Transverse colon (tissue), 4 donors: Measurements from ENCODE around the gene TCTN2. TPM values are rescaled to one million over a fixed set of nuclear protein-coding genes. Genes with fewer than 3 reads are reported as not detected.
A peak's percentile ranks its signal among the peaks of the same experiment; 100 is the strongest.

Experiments
- DNase-seq: peaks from one replicate; pipeline ENCODE4 v3.0.0-alpha.2; 2019
- H3K27ac ChIP-seq, 4 donors: fragments of 200-600 bp; sonication (generic); 2 replicates each; pipeline ENCODE4 v1.5.1; 2016 to 2018; ENCODE audit warnings: inconsistent platforms in 4 of 4
- H3K27me3 ChIP-seq: fragments of 200-600 bp; sonication (generic); 2 replicates; pipeline ENCODE4 v1.5.1; 2017; ENCODE audit warnings: inconsistent platforms
- H3K36me3 ChIP-seq, 4 donors: fragments of 200-600 bp; sonication (generic); 2 replicates each; pipeline ENCODE4 v1.5.1; 2017 to 2019; ENCODE audit warnings: inconsistent platforms in 4 of 4
- H3K4me1 ChIP-seq, 4 donors: fragments of 200-600 bp; sonication (generic); 2 replicates each; pipeline ENCODE4 v1.5.1; 2017 to 2020; ENCODE audit warnings: inconsistent platforms in 4 of 4
- H3K4me3 ChIP-seq, 4 donors: fragments of 200-600 bp; sonication (generic); 1 replicate in 1 of 4; 2 replicates in 3 of 4; pipeline versions ENCODE4 v1.5.1 to v1.6.1; 2017 to 2019; ENCODE audit warnings: inconsistent platforms in 4 of 4
- H3K9me3 ChIP-seq, 2 donors: fragments of 200-600 bp; sonication (generic); 2 replicates each; pipeline ENCODE4 v1.5.1; 2017 to 2019; ENCODE audit warnings: inconsistent platforms in 2 of 2
- EP300 ChIP-seq: sonication (generic); formaldehyde crosslinking; IDR thresholded peaks from one replicate; pipeline ENCODE4 v1.6.1; 2017; ENCODE audit warnings: antibody characterized with exemption, low read depth
- POLR2A ChIP-seq: fragments of 450-650 bp; IDR thresholded peaks from one replicate; pipeline ENCODE4 v1.6.1; 2016; ENCODE audit warnings: antibody characterized with exemption, mild to moderate bottlenecking, moderate library complexity
- POLR2AphosphoS5 ChIP-seq, 3 donors: sonication (generic); formaldehyde crosslinking; IDR thresholded peaks; one replicate each; pipeline ENCODE4 v1.6.1; 2016; ENCODE audit warnings: antibody characterized with exemption in 3 of 3
- WGBS, 2 donors: methylation state at CpG; one replicate each; pipeline ENCODE4 v1.1.5; 2018; ENCODE audit warnings: low coverage in 1 of 2; 5-methylcytosine and 5-hydroxymethylcytosine counted together
- in situ Hi-C, 4 donors: fragments of 200-750 bp; cut with MboI; loops; one replicate each; pipeline versions ENCODE4 v1.15.0 to v1.15.1; 2017; ENCODE audit warnings: low sequenced_read_pairs in 3 of 4, low pct_ligation_motif_present in 1 of 4, low pct_unique_long_range_greater_than_20kb in 1 of 4
- intact Hi-C: fragments of 100-400 bp; cut with DNase I; formaldehyde crosslinking; loops from one replicate; pipeline ENCODE4 v1.15.1; 2023; ENCODE audit warnings: low total_unique reads
- total RNA-seq, 4 donors: library from RNA; depleted of rRNA; stranded (reverse); fragments of >200 nt; gene quantifications; one replicate each; pipeline ENCODE4 v1.1.0, GENCODE V29; 2016
- TF ChIP-seq, protein P1 (sequence below), 5 experiments: fragments of 200-600 bp in 3 of 5; fragments of 450-650 bp in 2 of 5; sonication (generic) in 3 of 5; IDR thresholded peaks; 1 replicate in 2 of 5; 2 replicates in 3 of 5; pipeline ENCODE4 v1.5.1; 2016 to 2017; ENCODE audit warnings: antibody characterized with exemption in 5 of 5, inconsistent platforms in 3 of 5, mild to moderate bottlenecking in 2 of 5, moderate library complexity in 1 of 5

Gene TCTN2
- total RNA-seq, 4 donors from 2014 or later: 1.00 to 6.3 (median 5.1) TPM

DNA sequence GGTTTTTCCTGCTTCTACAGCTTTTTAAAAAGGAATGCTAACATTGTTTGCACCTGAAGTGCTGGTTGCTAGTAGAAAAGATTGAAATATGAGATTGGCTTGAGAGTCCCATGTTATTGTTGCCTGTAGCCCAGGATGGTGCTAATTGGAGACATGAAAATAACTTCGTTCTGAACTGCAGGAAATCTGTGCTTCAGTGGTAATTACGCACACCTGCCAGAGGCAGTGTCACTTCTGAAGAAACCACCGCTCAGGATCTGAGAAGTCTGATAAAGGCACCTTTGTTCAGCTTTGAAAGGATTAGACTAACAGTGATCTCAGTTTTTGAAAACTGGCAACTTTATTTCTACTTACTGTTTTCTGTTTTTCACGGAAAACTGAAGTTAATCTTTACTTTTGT is 25.7 kb downstream of the TCTN2 start:
- H3K27me3 ChIP-seq: no peaks in the 10 kb centered on the region
- H3K4me1 ChIP-seq: no peaks in the 10 kb centered on the region
- no peaks in the 10 kb centered on the region for H3K9me3 ChIP-seq
- no peak overlapping the region for H3K27ac ChIP-seq
- in situ Hi-C loops: no loop called here
- no peak for TF ChIP-seq POLR2AphosphoS5 (IDR thresholded peaks at IDR 0.05)
- TF ChIP-seq EP300: no peak
- TF ChIP-seq, protein P1, sequence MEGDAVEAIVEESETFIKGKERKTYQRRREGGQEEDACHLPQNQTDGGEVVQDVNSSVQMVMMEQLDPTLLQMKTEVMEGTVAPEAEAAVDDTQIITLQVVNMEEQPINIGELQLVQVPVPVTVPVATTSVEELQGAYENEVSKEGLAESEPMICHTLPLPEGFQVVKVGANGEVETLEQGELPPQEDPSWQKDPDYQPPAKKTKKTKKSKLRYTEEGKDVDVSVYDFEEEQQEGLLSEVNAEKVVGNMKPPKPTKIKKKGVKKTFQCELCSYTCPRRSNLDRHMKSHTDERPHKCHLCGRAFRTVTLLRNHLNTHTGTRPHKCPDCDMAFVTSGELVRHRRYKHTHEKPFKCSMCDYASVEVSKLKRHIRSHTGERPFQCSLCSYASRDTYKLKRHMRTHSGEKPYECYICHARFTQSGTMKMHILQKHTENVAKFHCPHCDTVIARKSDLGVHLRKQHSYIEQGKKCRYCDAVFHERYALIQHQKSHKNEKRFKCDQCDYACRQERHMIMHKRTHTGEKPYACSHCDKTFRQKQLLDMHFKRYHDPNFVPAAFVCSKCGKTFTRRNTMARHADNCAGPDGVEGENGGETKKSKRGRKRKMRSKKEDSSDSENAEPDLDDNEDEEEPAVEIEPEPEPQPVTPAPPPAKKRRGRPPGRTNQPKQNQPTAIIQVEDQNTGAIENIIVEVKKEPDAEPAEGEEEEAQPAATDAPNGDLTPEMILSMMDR (IDR thresholded peaks at IDR 0.05): no peak
- no peak for TF ChIP-seq POLR2A
- WGBS, 2 donors: 20 to 65% methylated on average over 1 to 4 of the region's 4 CpGs
- no peak overlapping the region for H3K4me3 ChIP-seq
- H3K36me3 ChIP-seq: peaks cover 0 to 6% (median 0%) of the 10 kb centered on the region in 4 donors
- intact Hi-C loops: no loop called here
- DNase-seq: no peak

DNA sequence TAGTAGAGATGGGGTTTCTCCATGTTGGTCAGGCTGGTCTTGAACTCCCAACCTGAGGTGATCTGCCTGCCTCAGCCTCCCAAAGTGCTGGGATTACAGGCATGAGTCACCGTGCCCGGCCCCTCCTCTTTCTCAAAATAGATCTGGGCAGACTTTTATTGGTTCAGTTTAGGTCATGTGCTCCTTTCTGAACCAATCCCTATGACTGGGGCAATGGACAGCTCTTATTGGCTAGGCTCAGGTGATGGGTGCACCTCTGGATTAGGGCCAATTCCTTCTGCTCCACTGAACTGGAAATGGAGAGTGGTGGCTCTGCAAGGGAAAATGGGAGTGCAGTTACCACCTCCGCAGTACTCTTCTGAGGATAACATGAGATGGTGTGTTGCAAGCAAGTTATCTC is 35.0 kb downstream of the TCTN2 start:
- intact Hi-C loops (no loop called here), in situ Hi-C loops (no loop called here)
- no peaks in the 10 kb centered on the region for H3K9me3 ChIP-seq
- no peaks in the 10 kb centered on the region for H3K4me1 ChIP-seq
- H3K27me3 ChIP-seq: no peaks in the 10 kb centered on the region
- WGBS, 2 donors: 68 to 83% methylated on average over 1 to 3 of the region's 3 CpGs
- no peak for DNase-seq
- H3K27ac ChIP-seq: no peak overlapping the region
- no peak for TF ChIP-seq EP300
- TF ChIP-seq, protein P1 (IDR thresholded peaks at IDR 0.05): no peak
- no peak for TF ChIP-seq POLR2A
- no peak for TF ChIP-seq POLR2AphosphoS5 (IDR thresholded peaks at IDR 0.05)
- H3K36me3 ChIP-seq: no peaks in the 10 kb centered on the region
- H3K4me3 ChIP-seq: no peak overlapping the region

DNA sequence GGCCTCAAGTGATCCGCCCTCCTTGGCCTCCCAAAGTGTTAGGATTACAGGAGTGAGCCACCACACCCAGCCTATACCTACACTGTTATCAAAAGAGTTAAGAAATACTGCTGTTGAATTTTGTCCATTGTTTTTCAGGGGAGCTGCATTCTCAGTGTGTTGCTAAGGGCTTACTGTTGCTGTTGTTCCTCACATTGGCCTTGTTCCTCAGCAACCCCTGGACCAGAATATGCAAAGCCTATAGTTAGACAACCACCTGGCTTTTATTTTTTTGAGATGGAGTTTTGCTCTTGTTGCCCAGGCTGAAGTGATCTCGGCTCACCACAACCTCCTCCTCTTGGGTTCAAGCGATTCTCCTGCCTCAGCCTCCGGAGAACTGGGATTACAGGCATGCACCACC is 36.6 kb downstream of the TCTN2 start:
- DNase-seq: no peak
- TF ChIP-seq EP300: no peak
- no peak for TF ChIP-seq POLR2AphosphoS5 (IDR thresholded peaks at IDR 0.05)
- no peak for TF ChIP-seq POLR2A
- TF ChIP-seq, protein P1 (IDR thresholded peaks at IDR 0.05): no peak
- 90 to 91% methylated on average over 2 to 4 of the region's 4 CpGs for WGBS, 2 donors
- H3K4me1 ChIP-seq: peaks cover 3 to 4% (median 4%) of the 10 kb centered on the region in 4 donors
- intact Hi-C loops (no loop called here), in situ Hi-C loops (no loop called here)
- H3K27ac ChIP-seq: no peak overlapping the region
- no peak overlapping the region for H3K4me3 ChIP-seq
- no peaks in the 10 kb centered on the region for H3K36me3 ChIP-seq
- H3K27me3 ChIP-seq: no peaks in the 10 kb centered on the region
- H3K9me3 ChIP-seq: no peaks in the 10 kb centered on the region

DNA sequence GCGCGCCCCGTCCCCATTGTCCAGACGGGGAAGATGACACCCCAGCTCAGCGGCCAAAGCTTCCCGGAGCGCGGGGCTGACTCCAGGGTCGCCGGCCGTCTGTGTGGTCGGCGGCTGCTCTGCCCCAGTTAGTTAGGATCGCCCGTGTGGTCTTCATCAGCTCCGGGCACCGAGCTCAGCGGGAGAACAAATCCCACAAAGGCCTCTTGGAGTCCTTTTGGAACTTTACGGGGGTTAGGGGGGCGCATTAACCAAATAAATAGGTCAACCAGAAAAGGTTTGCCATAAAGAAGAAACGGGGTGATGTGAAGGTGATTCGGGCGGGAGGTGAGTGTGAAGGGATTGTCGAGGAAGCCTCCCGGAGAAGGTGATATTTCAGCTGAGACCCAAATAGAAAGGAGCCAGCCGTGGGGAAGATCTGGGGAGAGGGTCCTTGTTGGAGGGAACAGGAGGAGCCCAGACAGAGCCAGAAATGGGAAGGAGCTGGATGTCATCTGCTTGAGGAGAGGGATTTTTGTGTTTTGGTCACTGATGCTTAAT is 41.9 kb downstream of the TCTN2 start:
- in situ Hi-C loops (no loop called here), intact Hi-C loops (no loop called here)
- Histone ChIP-seq H3K27me3 (no peaks in the 10 kb centered on the region), H3K36me3 (no peaks in the 10 kb centered on the region), H3K9me3 (no peaks in the 10 kb centered on the region), H3K27ac (peak overlapping the region; percentile 79 to 90 (median 85)), H3K4me1 (peaks cover 7 to 27% (median 21%) of the 10 kb centered on the region in 4 donors), H3K4me3 (peak overlapping the region; percentile 80 to 99 (median 88))
- WGBS, 2 donors: 1 to 2% methylated on average over 7 to 26 of the region's 26 CpGs
- no peak for DNase-seq
- TF ChIP-seq POLR2A (no peak), POLR2AphosphoS5 (IDR thresholded peaks at IDR 0.05) (no peak), EP300 (no peak)
- TF ChIP-seq, protein P1 (IDR thresholded peaks at IDR 0.05): no peak
